Measurements from ENCODE around the gene MED28.

Gene MED28

GRCh38 chr4:17667653-17668201 is 53.3 kb downstream of the MED28 start:
- peak; percentile 43 for DNase-seq

GRCh38 chr4:17670423-17670822 is 56.0 kb downstream of the MED28 start:
- no peak for DNase-seq

- no peak for DNase-seq
Observed at GRCh38 chr4:17680559-17681280, 66.3 kb downstream of the MED28 start.

- no peak for DNase-seq
Observed at GRCh38 chr4:17681281-17682221, 67.1 kb downstream of the MED28 start.

- DNase-seq = no peak
Observed at GRCh38 chr4:17682222-17682566, 67.8 kb downstream of the MED28 start.
